Left lung (tissue), 10 donors: ENCODE data around the gene SMC4. TPM values are rescaled to one million over a fixed set of nuclear protein-coding genes. Genes with fewer than 3 reads are reported as not detected.

Experiments used
- ATAC-seq: fragments of 200-7000 bp; cut with Tn5 transposase; one replicate; pipeline ENCODE4 v1.9.1; 2020; ENCODE audit warnings: moderate library complexity
- DNase-seq, 4 donors: peaks; one replicate each; pipeline ENCODE4 v3.0.0-alpha.2; 2013 to 2020
- H3K27ac ChIP-seq, 2 donors: fragments of 200-600 bp; sonication (generic) in 1 of 2; one replicate each; pipeline versions ENCODE4 v1.5.0 to v1.8.0; 2020 to 2021
- H3K27me3 ChIP-seq, 2 donors: fragments of 200-600 bp; sonication (generic) in 1 of 2; one replicate each; pipeline versions ENCODE4 v1.5.0 to v1.8.0; 2020 to 2021
- H3K36me3 ChIP-seq, 2 donors: fragments of 200-600 bp; sonication (generic) in 1 of 2; one replicate each; pipeline versions ENCODE4 v1.5.0 to v1.8.0; 2020 to 2021
- H3K4me1 ChIP-seq, 2 donors: fragments of 200-600 bp; one replicate each; pipeline ENCODE4 v1.8.0; 2021
- H3K4me3 ChIP-seq, 2 donors: fragments of 200-600 bp; sonication (generic) in 1 of 2; one replicate each; pipeline versions ENCODE4 v1.5.0 to v1.8.0; 2020 to 2021; ENCODE audit warnings: mild to moderate bottlenecking in 1 of 2
- H3K9me3 ChIP-seq, 2 donors: fragments of 200-600 bp; sonication (generic) in 1 of 2; one replicate each; pipeline versions ENCODE4 v1.5.0 to v1.8.0; 2020 to 2021
- CTCF ChIP-seq, 2 donors: fragments of 200-600 bp; sonication (generic) in 1 of 2; IDR thresholded peaks; one replicate each; pipeline versions ENCODE4 v1.5.0 to v1.8.0; 2021; ENCODE audit warnings: antibody characterized with exemption in 2 of 2
- intact Hi-C, 2 donors: fragments of 100-400 bp; cut with DNase I; formaldehyde crosslinking; loops; one replicate each; pipeline versions ENCODE4 v1.11.2 to v1.14.2; 2022
- polyA plus RNA-seq, 6 donors: library from polyadenylated mRNA; unstranded; fragments of 120-200 nt; gene quantifications; one replicate each; pipeline ENCODE4 v1.2.1, GENCODE V29; 2013; ENCODE audit not compliant: insufficient read length in 6 of 6
- total RNA-seq, 2 donors: library from RNA; stranded (reverse); fragmentation: NEBNext Ultra II Directional; extraction: Animal tissue kit (Norgen Biotek cat#: 25700); gene quantifications; one replicate each; pipeline ENCODE4 v1.2.1, GENCODE V29; 2021
- donor health status: DM: no; HTN: yes; CAD: no.
- donor health status: DM: no; HTN: no; CAD: no.

SMC4 gene
- total and polyA plus RNA-seq, 8 donors = 68.6 to 224 (median 142) TPM

DNA sequence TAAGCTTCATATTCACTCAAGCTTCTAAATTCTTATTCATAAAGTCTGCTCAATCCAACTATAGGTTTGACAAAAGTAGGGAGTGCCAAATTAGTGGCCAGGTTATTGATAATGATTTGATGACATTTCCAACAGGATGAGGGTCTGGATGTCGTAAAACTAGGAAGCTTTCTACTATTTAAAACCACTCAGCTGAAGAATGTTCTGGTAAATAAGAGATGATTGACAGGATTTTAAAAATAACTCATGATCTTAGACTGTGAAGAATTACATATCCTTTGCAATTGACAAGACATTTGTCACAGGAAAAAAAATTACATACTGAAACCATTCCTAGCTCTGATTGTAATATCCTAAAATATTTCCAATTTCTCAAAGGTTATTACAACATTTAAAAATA is 65.5 kb downstream of the SMC4 start:
- no peak for ATAC-seq
- Histone ChIP-seq H3K27ac (no peak overlapping the region), H3K36me3 (no peaks in the 10 kb centered on the region), H3K4me3 (no peak overlapping the region), H3K4me1 (no peaks in the 10 kb centered on the region), H3K9me3 (peaks cover 0 to 5% of the 10 kb centered on the region in 2 donors), H3K27me3 (no peaks in the 10 kb centered on the region)
- TF ChIP-seq CTCF (IDR thresholded peaks at IDR 0.05) = no peak
- no peak for DNase-seq
- intact Hi-C loops = no loop called here

- no peaks in the 10 kb centered on the region for H3K4me1 ChIP-seq
- no peaks in the 10 kb centered on the region for H3K27me3 ChIP-seq
- peaks cover 0 to 21% of the 10 kb centered on the region in 2 donors for H3K9me3 ChIP-seq
- intact Hi-C loops = no loop called here
- TF ChIP-seq CTCF (IDR thresholded peaks at IDR 0.05) = no peak
- ATAC-seq (no peak), DNase-seq (no peak)
- no peak overlapping the region for H3K27ac ChIP-seq
- H3K4me3 ChIP-seq = no peak overlapping the region
- H3K36me3 ChIP-seq = no peaks in the 10 kb centered on the region
Measured at GRCh38 chr3:160470181-160470580, 70.7 kb downstream of the SMC4 start.

DNA sequence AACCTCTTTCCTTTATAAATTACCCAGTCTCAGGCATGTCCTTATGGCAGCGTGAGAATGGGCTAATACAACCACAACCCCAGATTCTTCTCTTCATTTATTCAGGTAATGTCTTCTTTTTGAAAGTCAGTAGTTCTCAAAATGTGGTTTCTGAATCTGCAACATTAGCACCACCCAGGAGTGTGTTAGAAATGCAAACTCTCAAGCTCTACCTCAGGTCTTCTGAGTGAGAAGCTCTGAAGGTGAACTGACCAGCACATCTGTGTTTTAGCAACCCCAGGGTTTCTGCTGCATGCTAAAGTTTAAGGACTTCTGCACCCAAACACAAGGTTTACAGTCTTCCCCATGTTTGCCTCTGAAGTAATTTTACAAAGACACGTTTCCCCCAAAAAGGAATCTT is 72.4 kb downstream of the SMC4 start:
- Histone ChIP-seq H3K9me3 (peaks cover 0 to 21% of the 10 kb centered on the region in 2 donors), H3K27ac (no peak overlapping the region), H3K4me1 (no peaks in the 10 kb centered on the region), H3K4me3 (no peak overlapping the region), H3K36me3 (no peaks in the 10 kb centered on the region), H3K27me3 (no peaks in the 10 kb centered on the region)
- no peak for TF ChIP-seq CTCF (IDR thresholded peaks at IDR 0.05)
- no peak for DNase-seq
- ATAC-seq = no peak
- intact Hi-C loops = no loop called here

GRCh38 chr3:160472344-160472743 is 72.9 kb downstream of the SMC4 start:
- H3K27me3 ChIP-seq = no peaks in the 10 kb centered on the region
- TF ChIP-seq CTCF (IDR thresholded peaks at IDR 0.05) = no peak
- no peak overlapping the region for H3K4me3 ChIP-seq
- H3K36me3 ChIP-seq = no peaks in the 10 kb centered on the region
- H3K4me1 ChIP-seq = no peaks in the 10 kb centered on the region
- ATAC-seq = no peak
- DNase-seq = no peak
- H3K27ac ChIP-seq = no peak overlapping the region
- peaks cover 0 to 21% of the 10 kb centered on the region in 2 donors for H3K9me3 ChIP-seq
- intact Hi-C loops = no loop called here

DNA sequence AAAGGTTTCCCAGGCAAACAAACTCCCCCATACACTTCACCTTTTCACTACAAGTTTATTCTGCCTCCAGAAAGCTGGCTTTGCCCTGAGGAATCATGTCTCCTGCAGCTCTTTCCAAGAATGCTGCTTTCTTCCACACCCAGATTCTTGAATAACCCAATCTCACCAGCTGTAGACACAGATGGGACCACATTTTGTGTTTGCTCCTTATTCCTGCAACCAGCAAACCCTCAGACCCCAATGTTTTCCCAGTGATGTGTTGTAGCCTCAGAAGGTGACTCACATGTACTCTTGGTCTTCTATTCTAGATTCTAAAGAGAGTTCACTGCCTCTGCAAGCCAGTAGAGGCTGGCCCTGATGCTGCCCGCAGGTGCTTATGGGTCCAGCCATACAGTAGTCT is 73.8 kb downstream of the SMC4 start:
- Histone ChIP-seq H3K4me3 (no peak overlapping the region), H3K27ac (no peak overlapping the region), H3K4me1 (no peaks in the 10 kb centered on the region), H3K9me3 (peaks cover 0 to 21% of the 10 kb centered on the region in 2 donors), H3K27me3 (no peaks in the 10 kb centered on the region), H3K36me3 (no peaks in the 10 kb centered on the region)
- intact Hi-C loops = no loop called here
- DNase-seq (no peak), ATAC-seq (no peak)
- TF ChIP-seq CTCF (IDR thresholded peaks at IDR 0.05) = no peak
